Measurements from ENCODE around the gene UBE2E2.

UBE2E2 gene

GRCh38 chr3:23365066-23365465 is 161.9 kb downstream of the UBE2E2 start:
- DNase-seq (ENCODE audit: extremely low spot score, insufficient read length, low read depth) (no peak), FAIRE-seq (no peak)

GRCh38 chr3:23368731-23369130 is 165.6 kb downstream of the UBE2E2 start:
- no peak for FAIRE-seq
- no peak for DNase-seq (ENCODE audit: extremely low spot score, insufficient read length, low read depth)

GRCh38 chr3:23372285-23372684 is 169.2 kb downstream of the UBE2E2 start:
- FAIRE-seq (no peak), DNase-seq (ENCODE audit: extremely low spot score, insufficient read length, low read depth) (no peak)

DNA sequence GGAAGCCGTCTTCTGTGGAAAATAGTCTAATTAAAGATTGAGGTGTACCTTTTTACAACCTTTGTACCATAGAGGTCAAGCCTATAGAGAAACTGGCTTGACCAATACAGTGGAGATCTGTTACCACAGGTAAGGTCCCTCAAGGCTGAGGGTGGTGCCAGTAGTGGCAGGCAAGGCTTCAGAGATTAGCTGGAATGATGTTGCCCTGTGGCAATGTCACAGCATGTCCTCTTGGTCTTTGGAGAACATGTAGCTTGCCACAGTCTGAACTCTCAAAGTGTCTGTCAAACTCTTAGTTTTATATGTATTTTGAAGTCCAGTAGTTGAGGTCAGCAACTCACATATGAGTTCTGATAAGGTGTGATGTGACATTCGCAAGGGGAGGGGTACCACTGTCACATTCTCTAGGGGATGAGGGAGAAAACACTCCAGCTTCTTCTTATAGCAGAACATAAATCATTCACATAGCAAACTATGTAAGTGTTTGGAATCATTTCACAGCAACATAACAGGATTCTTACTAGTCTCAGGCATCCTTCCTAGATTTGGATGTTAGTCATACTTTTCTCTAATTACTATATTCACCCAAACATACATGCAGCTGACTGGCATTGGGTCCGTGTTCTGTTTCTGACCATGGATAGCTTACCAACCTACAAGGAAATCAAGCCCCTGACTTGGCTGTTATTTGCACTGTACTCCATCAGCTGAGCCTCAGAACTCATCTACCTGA is 173.6 kb downstream of the UBE2E2 start:
- FAIRE-seq: no peak

DNA sequence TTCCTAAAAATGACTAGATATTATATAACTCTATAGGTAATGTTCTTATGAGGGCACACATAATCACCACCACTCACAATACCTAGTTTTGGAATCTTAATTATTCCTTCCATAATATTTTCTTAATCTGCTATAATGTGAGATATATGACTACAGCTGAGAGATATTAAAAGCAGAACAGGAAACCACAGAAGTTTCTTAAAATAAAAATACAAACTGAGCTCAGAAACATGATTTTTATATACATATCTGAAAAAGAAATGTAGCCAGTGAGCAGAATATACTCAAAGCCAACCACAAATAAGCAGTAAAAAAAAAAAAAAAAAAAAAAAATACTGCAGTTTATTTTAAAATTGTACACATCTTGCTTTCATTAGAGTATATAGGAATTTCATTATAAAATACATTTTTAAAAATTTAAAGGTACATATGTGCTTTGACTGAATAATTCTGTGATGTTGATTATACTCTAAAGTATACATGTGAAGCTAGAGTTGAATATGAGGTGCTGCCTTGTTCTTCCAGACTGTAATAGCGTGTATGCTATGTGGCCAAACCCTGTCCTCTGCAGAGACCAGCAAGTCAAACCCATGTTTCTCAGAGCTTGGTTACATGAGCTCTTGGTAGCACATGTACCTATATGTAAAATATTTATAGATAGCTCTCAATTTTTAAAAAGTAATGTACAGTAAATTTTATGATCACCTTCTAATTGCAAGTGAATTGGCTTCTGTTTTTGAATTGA is 175.0 kb downstream of the UBE2E2 start:
- FAIRE-seq (no peak), DNase-seq (ENCODE audit: extremely low spot score, insufficient read length, low read depth) (no peak)

More for the DNA sequence above, 173.6 kb downstream of the UBE2E2 start:
- DNase-seq (ENCODE audit: extremely low spot score, insufficient read length, low read depth): no peak

- FAIRE-seq (no peak), DNase-seq (ENCODE audit: extremely low spot score, insufficient read length, low read depth) (no peak)
Measured at GRCh38 chr3:23383875-23384274, 180.7 kb downstream of the UBE2E2 start.

GRCh38 chr3:23385327-23385726 is 182.2 kb downstream of the UBE2E2 start:
- FAIRE-seq: no peak
- no peak for DNase-seq (ENCODE audit: extremely low spot score, insufficient read length, low read depth)

DNA sequence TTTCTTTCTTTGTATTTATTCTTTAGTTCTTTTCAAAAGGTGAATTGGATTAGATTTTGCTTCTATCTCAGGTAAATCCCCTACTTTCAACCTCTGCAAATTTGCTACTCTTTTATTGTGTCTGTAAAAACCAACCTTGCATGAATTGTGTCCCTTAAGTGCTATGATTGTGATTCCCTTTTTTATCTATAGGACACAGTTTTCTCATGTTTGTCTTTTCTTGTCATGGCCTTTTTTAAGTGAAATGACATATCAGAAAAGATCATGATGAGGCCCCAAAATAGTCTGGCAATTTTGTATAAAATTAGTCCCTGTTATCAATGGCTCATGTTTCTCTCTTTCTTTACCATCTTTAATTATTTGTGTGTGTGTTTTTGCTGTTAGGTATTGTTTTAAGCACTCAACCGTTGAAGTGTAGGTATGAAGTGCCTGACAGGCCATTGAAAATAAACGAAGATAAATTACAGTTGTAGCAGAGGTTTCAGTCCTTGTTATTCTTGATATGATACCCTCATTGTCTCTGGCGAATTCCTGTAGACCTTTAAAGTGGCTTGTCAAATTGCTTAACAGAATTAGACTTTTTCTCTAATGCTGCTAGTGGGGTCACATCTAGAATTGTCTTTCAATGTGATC is 184.3 kb downstream of the UBE2E2 start:
- FAIRE-seq: no peak
- no peak for DNase-seq (ENCODE audit: extremely low spot score, insufficient read length, low read depth)

- DNase-seq (ENCODE audit: extremely low spot score, insufficient read length, low read depth) (no peak), FAIRE-seq (no peak)
Measured at GRCh38 chr3:23389089-23389488, 186.0 kb downstream of the UBE2E2 start.

DNA sequence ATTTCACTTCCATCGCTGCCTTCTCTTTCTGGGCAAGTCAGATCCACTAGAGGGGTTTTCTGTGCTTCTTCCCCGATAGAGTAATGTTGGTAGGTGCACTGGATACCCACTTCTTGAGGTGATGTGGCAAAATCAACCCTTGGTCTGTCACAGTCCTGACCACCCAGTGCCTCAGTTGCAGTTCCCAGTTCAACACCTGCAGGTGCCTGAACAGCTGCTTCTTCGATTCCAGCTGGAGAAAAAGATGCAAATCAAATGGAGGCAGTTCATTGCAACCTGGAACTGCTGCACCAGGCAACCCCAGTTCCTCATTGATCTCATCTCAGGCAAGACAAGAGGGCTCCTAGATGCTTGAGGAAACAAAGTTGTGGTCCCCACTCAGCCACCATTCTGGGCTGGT is 186.6 kb downstream of the UBE2E2 start:
- DNase-seq (ENCODE audit: extremely low spot score, insufficient read length, low read depth) (no peak), FAIRE-seq (peak; percentile 65)

GRCh38 chr3:23390446-23390845 is 187.3 kb downstream of the UBE2E2 start:
- no peak for FAIRE-seq
- no peak for DNase-seq (ENCODE audit: extremely low spot score, insufficient read length, low read depth)

- DNase-seq (ENCODE audit: extremely low spot score, insufficient read length, low read depth): no peak
Measured at GRCh38 chr3:23390989-23391553, 187.9 kb downstream of the UBE2E2 start.

GRCh38 chr3:23395115-23395514 is 192.0 kb downstream of the UBE2E2 start:
- FAIRE-seq (no peak), DNase-seq (ENCODE audit: extremely low spot score, insufficient read length, low read depth) (no peak)

More at GRCh38 chr3:23390989-23391553, 187.9 kb downstream of the UBE2E2 start:
- no peak for FAIRE-seq

GRCh38 chr3:23396746-23397145 is 193.6 kb downstream of the UBE2E2 start:
- DNase-seq (ENCODE audit: extremely low spot score, insufficient read length, low read depth): no peak
- no peak for FAIRE-seq

- no peak for DNase-seq (ENCODE audit: extremely low spot score, insufficient read length, low read depth)
- FAIRE-seq: no peak
Measured at GRCh38 chr3:23399221-23399620, 196.1 kb downstream of the UBE2E2 start.

GRCh38 chr3:23402728-23403492 is 199.8 kb downstream of the UBE2E2 start:
- DNase-seq (ENCODE audit: extremely low spot score, insufficient read length, low read depth) (no peak), FAIRE-seq (peak; percentile 18)

DNA sequence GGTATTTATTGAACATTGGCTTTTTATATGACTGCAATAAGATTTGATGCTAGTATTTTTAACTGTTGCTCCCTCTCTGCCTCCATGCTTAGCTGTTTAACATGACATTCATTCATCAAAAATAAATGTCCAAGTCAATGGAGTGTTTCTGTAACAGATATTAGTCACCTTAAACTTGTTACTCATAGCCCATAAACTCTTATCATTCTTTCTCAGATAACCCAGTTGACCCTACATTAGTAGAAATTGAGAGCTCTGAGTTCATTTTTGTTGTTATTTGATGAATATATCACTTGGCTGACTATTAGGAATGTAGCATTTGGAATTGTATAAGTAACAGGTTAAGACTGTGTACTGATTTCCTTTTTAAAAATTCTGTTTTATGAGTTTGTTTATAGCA is 201.1 kb downstream of the UBE2E2 start:
- no peak for DNase-seq (ENCODE audit: extremely low spot score, insufficient read length, low read depth)
- FAIRE-seq: no peak

DNA sequence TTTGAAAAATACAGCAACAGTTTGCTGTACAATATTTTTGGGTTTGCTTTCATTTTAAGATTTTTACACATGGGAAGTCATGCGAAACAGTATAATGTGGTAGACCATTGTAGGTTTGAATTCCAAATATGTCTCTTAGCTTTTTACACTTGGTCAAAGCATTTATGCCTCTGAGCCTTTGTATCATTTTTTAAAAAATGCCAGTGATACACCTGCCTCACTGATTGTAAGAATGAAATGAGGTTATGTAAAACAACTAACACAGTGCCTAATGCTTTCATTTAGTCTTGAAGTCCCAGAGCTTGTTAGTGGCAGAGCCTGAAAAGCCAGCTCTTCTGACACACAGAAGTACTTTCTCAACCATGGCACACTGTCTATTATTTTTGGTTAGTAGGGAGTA is 202.0 kb downstream of the UBE2E2 start:
- DNase-seq (ENCODE audit: extremely low spot score, insufficient read length, low read depth) (no peak), FAIRE-seq (peak; percentile 74)

GRCh38 chr3:23406601-23407000 is 203.5 kb downstream of the UBE2E2 start:
- no peak for FAIRE-seq

GRCh38 chr3:23418026-23418425 is 214.9 kb downstream of the UBE2E2 start:
- no peak for FAIRE-seq

More at GRCh38 chr3:23406601-23407000, 203.5 kb downstream of the UBE2E2 start:
- DNase-seq (ENCODE audit: extremely low spot score, insufficient read length, low read depth): no peak

More at GRCh38 chr3:23418026-23418425, 214.9 kb downstream of the UBE2E2 start:
- no peak for DNase-seq (ENCODE audit: extremely low spot score, insufficient read length, low read depth)

Data from GM18507 (cell line).